ENCODE results near the gene PER1.

Gene PER1

DNA sequence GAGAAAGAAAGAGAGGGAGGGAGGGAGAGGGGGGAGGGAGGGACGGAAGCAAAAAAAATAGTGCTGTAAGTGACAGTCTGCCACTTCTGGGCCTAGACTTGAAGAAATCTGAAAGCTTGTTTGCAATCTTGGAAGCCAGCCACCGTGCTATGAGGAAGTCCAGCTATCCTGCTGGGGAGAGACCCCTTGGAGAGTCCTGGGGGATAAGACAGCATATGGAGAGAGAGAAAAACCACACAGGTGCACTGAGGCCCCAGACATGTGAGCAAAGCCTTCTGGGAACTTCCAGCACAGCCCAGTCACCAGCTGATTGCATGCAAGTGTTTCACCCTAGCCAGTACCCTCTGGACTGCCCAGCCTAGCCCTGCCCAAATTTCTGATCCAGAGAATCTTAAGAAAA lies 52.1 kb downstream of the PER1 start:
- no peak for DNase-seq (ENCODE audit: low read depth)
- no peak overlapping the region for H3K4me3 ChIP-seq (ENCODE audit: low read depth, low read length)
- no peak for TF ChIP-seq CTCF (IDR thresholded peaks at IDR 0.05; ENCODE audit: insufficient read depth, low read depth, low read length, missing control alignments)

GRCh38 chr17:8096541-8096940 lies 55.7 kb downstream of the PER1 start:
- TF ChIP-seq CTCF (IDR thresholded peaks at IDR 0.05; ENCODE audit: insufficient read depth, low read depth, low read length, missing control alignments), result no peak
- no peak for DNase-seq (ENCODE audit: low read depth)
- H3K4me3 ChIP-seq (ENCODE audit: low read depth, low read length), result no peak overlapping the region

- TF ChIP-seq CTCF (IDR thresholded peaks at IDR 0.05; ENCODE audit: insufficient read depth, low read depth, low read length, missing control alignments), result no peak
- no peak for DNase-seq (ENCODE audit: low read depth)
- no peak overlapping the region for H3K4me3 ChIP-seq (ENCODE audit: low read depth, low read length)
Measured at GRCh38 chr17:8095361-8095760, 56.8 kb downstream of the PER1 start.

GRCh38 chr17:8091033-8091687 lies 61.0 kb downstream of the PER1 start:
- no peak for TF ChIP-seq CTCF (IDR thresholded peaks at IDR 0.05; ENCODE audit: insufficient read depth, low read depth, low read length, missing control alignments)
- no peak overlapping the region for H3K4me3 ChIP-seq (ENCODE audit: low read depth, low read length)
- DNase-seq (ENCODE audit: low read depth), result peak; percentile 65
